ENCODE measurements around the gene TNFRSF25. TPM values are rescaled to one million over a fixed set of nuclear protein-coding genes. Genes with fewer than 3 reads are reported as not detected.
A peak's percentile ranks its signal among the peaks of the same experiment; 100 is the strongest.

Gene TNFRSF25
- total RNA-seq, 4 donors from 2014 or later = 4.2 to 11.2 (median 8.8) TPM

DNA sequence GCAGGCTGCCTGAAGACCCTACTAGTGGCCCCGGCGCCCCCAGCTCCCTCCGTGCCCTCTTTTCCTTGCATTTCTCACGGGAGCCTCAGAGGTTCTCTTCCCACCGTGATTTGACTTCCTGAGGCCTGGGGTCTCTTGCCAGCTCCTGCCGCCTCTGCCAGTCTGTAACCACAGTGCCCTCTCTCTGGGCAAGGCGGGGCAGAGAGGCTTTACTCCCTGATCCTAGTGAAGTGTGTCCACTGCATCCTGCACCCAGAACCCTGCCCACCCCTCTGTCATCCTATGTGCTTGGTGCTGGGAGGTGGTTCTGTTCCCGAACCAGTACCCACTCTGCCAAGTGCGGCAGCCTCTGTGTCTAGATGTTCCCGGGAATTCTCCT is 39.0 kb downstream of the TNFRSF25 start:
- Histone ChIP-seq H3K4me3 (no peak overlapping the region), H3K36me3 (no peaks in the 10 kb centered on the region), H3K27ac (no peak overlapping the region), H3K4me1 (peaks cover 0 to 25% (median 3%) of the 10 kb centered on the region in 3 donors), H3K9me3 (no peaks in the 10 kb centered on the region), H3K27me3 (peaks cover 97% of the 10 kb centered on the region)
- no peak for ATAC-seq
- WGBS, 2 donors (ENCODE audit: low coverage in 1 of 2) = 79% methylated on average over 8 to 9 of the region's 10 CpGs
- TF ChIP-seq POLR2A (IDR thresholded peaks at IDR 0.05) = no peak

DNA sequence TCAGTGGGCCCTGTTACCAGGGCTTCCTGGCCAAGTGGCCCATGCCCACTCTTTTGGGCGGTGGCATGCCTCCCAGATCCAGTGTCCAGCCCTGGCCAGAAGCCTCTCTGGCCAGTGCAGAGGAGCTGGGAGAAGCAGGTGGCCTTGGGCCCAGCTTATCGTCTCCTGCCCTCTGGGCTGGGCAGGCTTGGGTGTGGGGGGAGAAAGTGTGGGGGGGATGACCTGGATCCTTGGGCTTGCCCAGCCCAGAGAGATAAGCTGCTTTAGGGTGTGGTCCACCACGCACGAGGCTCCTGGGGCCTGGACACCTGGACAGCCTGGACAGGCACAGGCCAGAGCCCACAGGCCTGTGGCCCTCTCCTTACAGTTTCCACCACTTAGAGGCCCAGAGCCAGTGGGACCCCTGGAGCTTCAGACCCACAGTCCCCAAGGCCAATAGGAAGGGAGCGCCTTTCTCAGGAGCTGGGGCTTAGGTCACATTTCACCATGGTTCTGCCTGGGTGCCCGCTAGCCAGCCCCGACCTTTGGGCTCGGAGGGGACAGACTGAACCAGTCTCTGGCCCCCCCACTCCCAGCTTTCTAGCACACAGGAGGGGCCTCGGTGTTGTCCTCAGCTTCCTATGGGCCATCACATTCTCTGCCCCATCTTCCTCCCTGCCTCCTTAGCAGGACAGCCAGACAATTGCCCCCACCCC is 39.5 kb downstream of the TNFRSF25 start:
- TF ChIP-seq POLR2AphosphoS5 (IDR thresholded peaks at IDR 0.05) (no peak), EP300 (IDR thresholded peaks at IDR 0.05) (no peak), POLR2A (IDR thresholded peaks at IDR 0.05) (no peak)
- TF ChIP-seq, protein P1, sequence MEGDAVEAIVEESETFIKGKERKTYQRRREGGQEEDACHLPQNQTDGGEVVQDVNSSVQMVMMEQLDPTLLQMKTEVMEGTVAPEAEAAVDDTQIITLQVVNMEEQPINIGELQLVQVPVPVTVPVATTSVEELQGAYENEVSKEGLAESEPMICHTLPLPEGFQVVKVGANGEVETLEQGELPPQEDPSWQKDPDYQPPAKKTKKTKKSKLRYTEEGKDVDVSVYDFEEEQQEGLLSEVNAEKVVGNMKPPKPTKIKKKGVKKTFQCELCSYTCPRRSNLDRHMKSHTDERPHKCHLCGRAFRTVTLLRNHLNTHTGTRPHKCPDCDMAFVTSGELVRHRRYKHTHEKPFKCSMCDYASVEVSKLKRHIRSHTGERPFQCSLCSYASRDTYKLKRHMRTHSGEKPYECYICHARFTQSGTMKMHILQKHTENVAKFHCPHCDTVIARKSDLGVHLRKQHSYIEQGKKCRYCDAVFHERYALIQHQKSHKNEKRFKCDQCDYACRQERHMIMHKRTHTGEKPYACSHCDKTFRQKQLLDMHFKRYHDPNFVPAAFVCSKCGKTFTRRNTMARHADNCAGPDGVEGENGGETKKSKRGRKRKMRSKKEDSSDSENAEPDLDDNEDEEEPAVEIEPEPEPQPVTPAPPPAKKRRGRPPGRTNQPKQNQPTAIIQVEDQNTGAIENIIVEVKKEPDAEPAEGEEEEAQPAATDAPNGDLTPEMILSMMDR (IDR thresholded peaks at IDR 0.05) = no peak
- ATAC-seq = no peak
- Histone ChIP-seq H3K36me3 (no peaks in the 10 kb centered on the region), H3K9me3 (no peaks in the 10 kb centered on the region), H3K27ac (no peak overlapping the region), H3K27me3 (peaks cover 100% of the 10 kb centered on the region), H3K4me3 (no peak overlapping the region), H3K4me1 (peaks cover 0 to 25% (median 3%) of the 10 kb centered on the region in 3 donors)
- WGBS, 2 donors (ENCODE audit: low coverage in 1 of 2) = 100% methylated on average over 1 of the region's 9 CpGs; no CpG with 5 or more reads in 1 of the 2 donors

DNA sequence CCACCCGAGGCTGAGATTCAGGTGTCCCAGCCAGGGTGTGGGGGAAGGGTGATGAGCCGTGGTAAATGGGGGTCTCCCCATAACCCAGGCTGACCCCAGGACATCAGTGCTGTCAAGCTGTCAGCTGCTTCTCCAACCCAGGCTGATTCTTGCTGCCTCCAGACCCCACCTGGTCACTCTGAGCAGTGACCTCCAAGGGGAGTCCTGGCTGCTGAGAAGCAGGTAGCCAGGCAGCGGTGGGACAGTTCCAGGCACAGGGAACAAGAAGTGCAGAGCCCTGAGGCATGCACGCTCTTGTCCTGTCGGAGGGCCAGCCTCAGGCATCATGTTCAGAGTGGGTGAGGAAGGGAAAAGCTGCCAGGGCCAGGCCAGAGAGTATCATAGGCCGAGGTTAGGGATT is 40.3 kb downstream of the TNFRSF25 start:
- no peaks in the 10 kb centered on the region for H3K9me3 ChIP-seq
- ATAC-seq = no peak
- TF ChIP-seq POLR2A (IDR thresholded peaks at IDR 0.05) = no peak
- TF ChIP-seq, protein P1 (IDR thresholded peaks at IDR 0.05) = no peak
- no peak for TF ChIP-seq POLR2AphosphoS5 (IDR thresholded peaks at IDR 0.05)
- no peak for TF ChIP-seq EP300 (IDR thresholded peaks at IDR 0.05)
- H3K36me3 ChIP-seq = no peaks in the 10 kb centered on the region
- peaks cover 0 to 29% (median 4%) of the 10 kb centered on the region in 3 donors for H3K4me1 ChIP-seq
- no peak overlapping the region for H3K27ac ChIP-seq
- peaks cover 100% of the 10 kb centered on the region for H3K27me3 ChIP-seq
- WGBS, 2 donors (ENCODE audit: low coverage in 1 of 2) = 100% methylated on average over 1 of the region's 6 CpGs; no CpG with 5 or more reads in 1 of the 2 donors
- no peak overlapping the region for H3K4me3 ChIP-seq

DNA sequence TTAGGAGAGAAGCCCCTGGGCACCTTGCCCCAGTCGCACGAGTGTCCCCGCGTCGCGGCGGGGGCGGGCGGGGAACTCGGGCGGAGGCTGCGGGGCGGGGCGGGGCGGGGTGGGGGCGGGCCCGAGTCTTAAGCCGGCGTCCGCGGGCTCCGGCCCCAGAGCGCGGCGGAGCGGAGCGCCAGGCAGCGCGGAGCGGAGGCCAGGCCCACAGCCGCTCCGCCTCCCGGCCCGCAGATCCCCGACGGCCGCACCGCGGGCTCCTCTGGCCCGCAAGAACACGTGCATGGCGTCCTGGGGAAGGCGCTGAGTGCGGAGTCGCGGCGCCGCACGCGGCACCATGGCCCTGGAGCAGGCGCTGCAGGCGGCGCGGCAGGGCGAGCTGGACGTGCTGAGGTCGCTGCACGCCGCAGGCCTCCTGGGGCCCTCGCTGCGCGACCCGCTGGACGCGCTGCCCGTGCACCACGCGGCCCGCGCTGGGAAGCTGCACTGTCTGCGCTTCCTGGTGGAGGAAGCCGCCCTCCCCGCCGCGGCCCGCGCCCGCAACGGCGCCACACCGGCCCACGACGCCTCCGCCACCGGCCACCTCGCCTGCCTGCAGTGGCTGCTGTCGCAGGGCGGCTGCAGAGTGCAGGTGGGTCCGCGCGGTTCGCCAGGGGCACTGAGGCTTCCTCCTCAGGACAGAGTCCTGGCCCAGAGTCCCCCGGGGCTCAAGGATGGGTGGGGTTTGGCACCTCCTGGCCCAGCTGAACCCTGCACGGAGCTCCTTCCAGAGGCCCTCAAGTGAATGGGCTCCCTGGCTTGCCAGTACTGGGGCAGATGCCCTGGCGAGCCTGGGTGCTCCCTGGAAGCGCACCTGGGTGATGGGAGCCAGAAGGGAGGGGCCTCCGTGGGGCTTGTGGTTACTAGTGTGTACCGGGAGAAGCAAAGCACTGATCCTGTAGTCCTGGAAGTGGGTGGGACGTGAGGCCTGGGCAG is 41.1 kb downstream of the TNFRSF25 start, which contains the start of gene ESPN:
Gene ESPN (plus strand): TSS at position 158 of the 975 bp plus-strand sequence. CDS start 180 bp downstream, at position 338.
- 0% methylated on average over 1 of the region's 99 CpGs; no CpG with 5 or more reads in 1 of the 2 donors for WGBS, 2 donors (ENCODE audit: low coverage in 1 of 2)
- Histone ChIP-seq H3K36me3 (no peaks in the 10 kb centered on the region), H3K4me3 (peak within 1 kb of the TSS in 1 of 2 donors; percentile 32), H3K27me3 (peaks cover 100% of the 10 kb centered on the region), H3K27ac (no peak within 1 kb of the TSS), H3K9me3 (no peaks in the 10 kb centered on the region), H3K4me1 (peaks cover 0 to 36% (median 12%) of the 10 kb centered on the region in 3 donors)
- no peak for ATAC-seq
- TF ChIP-seq, protein P1 (IDR thresholded peaks at IDR 0.05) = no peak
- no peak for TF ChIP-seq POLR2A (IDR thresholded peaks at IDR 0.05)

DNA sequence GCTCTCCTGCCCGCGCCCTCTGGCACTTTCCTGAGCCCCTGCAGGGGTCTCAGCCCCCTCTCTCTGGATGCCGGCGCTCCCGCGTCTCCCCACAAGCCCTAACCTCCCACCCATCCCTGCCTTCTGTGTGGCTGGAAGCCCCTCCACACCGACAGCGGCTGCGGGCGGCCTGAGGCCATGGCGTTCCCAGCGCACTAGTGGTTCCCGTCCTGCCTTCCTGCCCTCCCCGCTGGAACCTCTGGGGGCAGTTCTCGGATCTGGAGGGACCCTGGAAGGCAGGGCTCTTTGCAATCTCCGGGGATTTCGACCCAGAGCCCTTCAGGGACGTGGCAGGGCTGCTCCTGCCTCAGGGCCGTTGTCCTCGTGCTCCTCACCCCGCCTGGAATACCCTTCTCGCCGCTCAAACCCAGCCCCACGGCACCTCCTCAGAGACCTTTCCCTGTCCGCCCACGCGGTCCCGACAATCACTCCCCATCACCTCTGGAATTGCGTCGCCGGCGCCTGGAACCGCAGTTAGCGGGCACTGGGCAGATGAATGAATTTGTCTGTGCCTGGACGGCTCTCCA is 41.9 kb downstream of the TNFRSF25 start:
- H3K4me3 ChIP-seq = peak overlapping the region in 1 of 2 donors; percentile 32

More for the DNA sequence above, 41.9 kb downstream of the TNFRSF25 start:
- peaks cover 100% of the 10 kb centered on the region for H3K27me3 ChIP-seq
- no peak overlapping the region for H3K27ac ChIP-seq
- TF ChIP-seq, protein P1 (IDR thresholded peaks at IDR 0.05) = no peak
- TF ChIP-seq POLR2AphosphoS5 (IDR thresholded peaks at IDR 0.05) = no peak
- no peak for TF ChIP-seq POLR2A (IDR thresholded peaks at IDR 0.05)
- no peak for TF ChIP-seq EP300 (IDR thresholded peaks at IDR 0.05)
- 0% methylated on average over 7 of the region's 35 CpGs; no CpG with 5 or more reads in 1 of the 2 donors for WGBS, 2 donors (ENCODE audit: low coverage in 1 of 2)
- H3K4me1 ChIP-seq = peaks cover 0 to 44% (median 20%) of the 10 kb centered on the region in 3 donors
- ATAC-seq = no peak
- H3K9me3 ChIP-seq = no peaks in the 10 kb centered on the region
- H3K36me3 ChIP-seq = no peaks in the 10 kb centered on the region
